K562 treated with DMSO at 1 percent for 48 hours (cell line): ENCODE data around the gene NDFIP2. TPM values are rescaled to one million over a fixed set of nuclear protein-coding genes. Genes with fewer than 3 reads are reported as not detected.

Experiments
- total RNA-seq: library from RNA; unstranded; fragments of 300-600 nt; gene quantifications from 2 replicates; pipeline ENCODE4 v1.2.3, GENCODE V29; 2022; ENCODE audit warnings: low replicate concordance; ENCODE audit errors: extremely low read depth

The NDFIP2 gene
- not detected in 2 replicates for total RNA-seq

GRCh38 chr13:79480954-79481684, at the start of gene NDFIP2:
TSS of gene NDFIP2 (plus strand) at chr13:79481155. CDS start at chr13:79481204, 49 bp downstream.

Other genes with a start within 250 kb of the NDFIP2 start
- gene RBM26, start 74.9 kb upstream of the NDFIP2 start, total RNA-seq, result not detected in 2 replicates